Peyer's patch (tissue), 4 donors: Measurements from ENCODE around the gene KATNAL2.

Source experiments
- POLR2A ChIP-seq, 2 donors: fragments of 450-650 bp; IDR thresholded peaks; one replicate each; pipeline ENCODE4 v1.5.1; 2017; ENCODE audit warnings: antibody characterized with exemption in 2 of 2, mild to moderate bottlenecking in 2 of 2, moderate library complexity in 2 of 2
- TF ChIP-seq, protein P1 (sequence below), 6 experiments: fragments of 450-650 bp in 4 of 6; fragments of 200-600 bp in 2 of 6; sonication (generic) in 1 of 6; IDR thresholded peaks; one replicate each; pipeline ENCODE4 v1.5.1; 2017 to 2019; ENCODE audit warnings: antibody characterized with exemption in 6 of 6, mild to moderate bottlenecking in 3 of 6, moderate library complexity in 1 of 6

DNA sequence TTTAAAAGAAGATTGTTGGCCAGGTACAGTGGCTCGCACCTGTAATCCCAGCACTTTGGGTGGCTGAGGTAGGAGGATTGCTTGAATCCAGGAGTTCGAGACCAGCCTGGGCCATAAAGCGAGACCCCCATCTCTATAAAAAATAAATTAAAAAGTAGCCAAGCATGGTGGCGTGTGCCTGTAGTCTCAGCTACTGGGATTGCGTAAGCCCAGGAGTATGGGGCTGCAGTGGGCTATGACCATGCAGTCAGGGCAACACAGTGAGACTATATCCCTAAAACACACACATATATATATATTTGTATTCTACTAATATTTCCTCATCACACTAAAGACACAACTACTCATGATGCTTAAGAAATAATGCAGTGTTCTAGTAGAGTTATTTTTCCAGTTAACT is 225.8 kb downstream of the KATNAL2 start:
- TF ChIP-seq, protein P1, sequence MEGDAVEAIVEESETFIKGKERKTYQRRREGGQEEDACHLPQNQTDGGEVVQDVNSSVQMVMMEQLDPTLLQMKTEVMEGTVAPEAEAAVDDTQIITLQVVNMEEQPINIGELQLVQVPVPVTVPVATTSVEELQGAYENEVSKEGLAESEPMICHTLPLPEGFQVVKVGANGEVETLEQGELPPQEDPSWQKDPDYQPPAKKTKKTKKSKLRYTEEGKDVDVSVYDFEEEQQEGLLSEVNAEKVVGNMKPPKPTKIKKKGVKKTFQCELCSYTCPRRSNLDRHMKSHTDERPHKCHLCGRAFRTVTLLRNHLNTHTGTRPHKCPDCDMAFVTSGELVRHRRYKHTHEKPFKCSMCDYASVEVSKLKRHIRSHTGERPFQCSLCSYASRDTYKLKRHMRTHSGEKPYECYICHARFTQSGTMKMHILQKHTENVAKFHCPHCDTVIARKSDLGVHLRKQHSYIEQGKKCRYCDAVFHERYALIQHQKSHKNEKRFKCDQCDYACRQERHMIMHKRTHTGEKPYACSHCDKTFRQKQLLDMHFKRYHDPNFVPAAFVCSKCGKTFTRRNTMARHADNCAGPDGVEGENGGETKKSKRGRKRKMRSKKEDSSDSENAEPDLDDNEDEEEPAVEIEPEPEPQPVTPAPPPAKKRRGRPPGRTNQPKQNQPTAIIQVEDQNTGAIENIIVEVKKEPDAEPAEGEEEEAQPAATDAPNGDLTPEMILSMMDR (IDR thresholded peaks at IDR 0.05) = no peak
- no peak for TF ChIP-seq POLR2A (IDR thresholded peaks at IDR 0.05)
